DMS114 treated with DMSO at 0.1 percent for 48 hours (cell line): ENCODE results near the gene SNX12.
"Not testable (repeated sequence)": the region's sequence is repeated elsewhere in the genome, so short reads cannot be mapped to it uniquely, and the experiment has no call there.

ENCODE experiments used
- DNase-seq: peaks from one replicate; lab custom pipeline; 2025; ENCODE audit not compliant: unreplicated experiment; lab: John Stamatoyannopoulos, UW

The SNX12 gene

GRCh38 chrX:71095033-71095432 lies 26.9 kb upstream of the SNX12 start:
- DNase-seq, result no peak

- DNase-seq, result no peak
These were observed 23.1 kb upstream of the SNX12 start for GRCh38 chrX:71091263-71091662.

- no peak for DNase-seq
These were observed 17.8 kb upstream of the SNX12 start for GRCh38 chrX:71085900-71086299.

GRCh38 chrX:71082822-71083221 lies 14.7 kb upstream of the SNX12 start:
- DNase-seq, result no peak

- DNase-seq, result no peak
These were observed 14.1 kb upstream of the SNX12 start for GRCh38 chrX:71082124-71082647.

- DNase-seq, result no peak
These were observed 13.4 kb upstream of the SNX12 start for GRCh38 chrX:71081330-71082123.

- no peak for DNase-seq
These were observed 2.4 kb upstream of the SNX12 start for GRCh38 chrX:71070531-71070930.

GRCh38 chrX:71067712-71068043 lies 456 bp downstream of the SNX12 start:
- no peak for DNase-seq

- DNase-seq, result no peak
These were observed 1.0 kb downstream of the SNX12 start for GRCh38 chrX:71067089-71067488.

- DNase-seq, result no peak
These were observed 8.0 kb downstream of the SNX12 start for GRCh38 chrX:71060127-71060526.

- no peak for DNase-seq
These were observed 10.1 kb downstream of the SNX12 start for GRCh38 chrX:71057848-71058530.

- no peak for DNase-seq
These were observed 11.3 kb downstream of the SNX12 start for GRCh38 chrX:71056867-71057266.

GRCh38 chrX:71053217-71053621 lies 14.9 kb downstream of the SNX12 start:
- DNase-seq, result no peak

GRCh38 chrX:71052721-71053120 lies 15.4 kb downstream of the SNX12 start:
- DNase-seq, result no peak

GRCh38 chrX:71047891-71048290 lies 20.2 kb downstream of the SNX12 start:
- not testable (repeated sequence) for DNase-seq

- DNase-seq, result no peak
These were observed 50.7 kb downstream of the SNX12 start for GRCh38 chrX:71017396-71017939.
